ENCODE data around the gene LLCFC1.

GRCh38 chr7:142938611-142939010 lies 673 bp upstream of the LLCFC1 start:
- no peak for TF ChIP-seq EZH2 (optimal IDR thresholded peaks at IDR 0.05; ENCODE audit: low read depth, low read length)
- no peak for TF ChIP-seq CTCF (IDR thresholded peaks at IDR 0.05; ENCODE audit: low read length)

Data from MM.1S (cell line).